Fibroblast of lung (primary cell): ENCODE data around the gene FBXW10B.
"Not testable (repeated sequence)": the region's sequence is repeated elsewhere in the genome, so short reads cannot be mapped to it uniquely, and the experiment has no call there.

ENCODE experiments used
- CTCF ChIP-seq, 2 donors: IDR thresholded peaks in 1 of 2; conservative IDR thresholded peaks in 1 of 2; 1 replicate in 1 of 2; 2 replicates in 1 of 2; pipeline ENCODE4 v1.5.1; 2011 to 2012; ENCODE audit warnings: low read length in 2 of 2, control low read depth in 1 of 2, inconsistent platforms in 1 of 2, low read depth in 1 of 2, mild to moderate bottlenecking in 1 of 2
- EZH2 ChIP-seq: IDR thresholded peaks from 2 replicates; pipeline ENCODE4 v1.5.1; 2012; ENCODE audit warnings: low read length, control low read depth, mild to moderate bottlenecking; ENCODE audit errors: missing control alignments

GRCh38 chr17:15645099-15645941 lies 25.8 kb upstream of the FBXW10B start:
- TF ChIP-seq CTCF (conservative IDR thresholded peaks at IDR 0.05 in 1 of 2, IDR thresholded peaks at IDR 0.05 in 1 of 2; ENCODE audit: low read depth in 1 of 2, low read length in 2 of 2); EZH2: not testable (repeated sequence)
